Hepatocyte (in vitro differentiated cells): ENCODE results near the gene ARHGAP18. TPM values are rescaled to one million over a fixed set of nuclear protein-coding genes. Genes with fewer than 3 reads are reported as not detected.

Experiments used
- DNase-seq: peaks from one replicate; pipeline ENCODE4 v3.0.0-alpha.2; 2016; ENCODE audit warnings: low spot score
- H2AFZ ChIP-seq: fragments of 200-600 bp; sonication (generic); 2 replicates; pipeline ENCODE4 v1.6.0; 2016; ENCODE audit warnings: antibody characterized with exemption, mild to moderate bottlenecking
- H3K27ac ChIP-seq: fragments of 200-600 bp; sonication (generic); 2 replicates; pipeline ENCODE4 v1.5.1; 2016; ENCODE audit warnings: mild to moderate bottlenecking
- H3K27me3 ChIP-seq: fragments of 200-600 bp; sonication (generic); 2 replicates; pipeline ENCODE4 v1.6.1; 2016
- H3K36me3 ChIP-seq: fragments of 200-600 bp; sonication (generic); replicated peaks from 2 replicates; pipeline ENCODE4 v1.5.1; 2016; ENCODE audit warnings: low read depth; ENCODE audit not compliant: insufficient read depth
- H3K4me1 ChIP-seq: fragments of 200-600 bp; sonication (generic); 2 replicates; pipeline ENCODE4 v1.5.1; 2016; ENCODE audit warnings: mild to moderate bottlenecking, moderate library complexity; ENCODE audit not compliant: insufficient read depth
- H3K4me2 ChIP-seq: fragments of 200-600 bp; sonication (generic); 2 replicates; pipeline ENCODE4 v1.6.0; 2016
- H3K4me3 ChIP-seq: fragments of 200-600 bp; sonication (generic); 2 replicates; pipeline ENCODE4 v1.5.1; 2016; ENCODE audit warnings: mild to moderate bottlenecking
- H3K79me2 ChIP-seq: fragments of 200-600 bp; sonication (generic); 2 replicates; pipeline ENCODE4 v1.6.0; 2017; ENCODE audit warnings: mild to moderate bottlenecking
- H3K9me2 ChIP-seq: fragments of 200-600 bp; sonication (generic); replicated peaks from 2 replicates; pipeline ENCODE4 v1.6.0; 2017; ENCODE audit warnings: mild to moderate bottlenecking; ENCODE audit not compliant: insufficient read depth
- H3K9me3 ChIP-seq: fragments of 200-600 bp; sonication (generic); 2 replicates; pipeline ENCODE4 v1.5.1; 2016; ENCODE audit warnings: low read depth, mild to moderate bottlenecking
- H4K20me1 ChIP-seq: fragments of 200-600 bp; sonication (generic); 2 replicates; pipeline ENCODE4 v1.6.0; 2016; ENCODE audit warnings: mild to moderate bottlenecking; ENCODE audit not compliant: insufficient read depth, poor library complexity, severe bottlenecking
- CTCF ChIP-seq: fragments of 200-600 bp; sonication (generic); IDR thresholded peaks from 2 replicates; pipeline ENCODE4 v1.5.1; 2016; ENCODE audit warnings: antibody characterized with exemption, mild to moderate bottlenecking; ENCODE audit not compliant: poor library complexity
- EZH2 ChIP-seq: fragments of 200-600 bp; sonication (generic); IDR thresholded peaks from 2 replicates; pipeline ENCODE4 v1.6.1; 2016; ENCODE audit warnings: antibody characterized with exemption, mild to moderate bottlenecking, borderline replicate concordance
- EZH2phosphoT487 ChIP-seq: fragments of 200-600 bp; sonication (generic); IDR thresholded peaks from one replicate; pipeline ENCODE4 v1.6.1; 2018; ENCODE audit warnings: antibody characterized with exemption, mild to moderate bottlenecking, low read depth, moderate library complexity; ENCODE audit not compliant: unreplicated experiment, severe bottlenecking
- WGBS: methylation state at CpG from one replicate; pipeline ENCODE4 v1.1.6; 2016; ENCODE audit warnings: low lambda C conversion rate; ENCODE audit errors: missing lambda C conversion rate; 5-methylcytosine and 5-hydroxymethylcytosine counted together
- polyA plus RNA-seq: library from polyadenylated mRNA; unstranded; fragments of >200 nt; fragmentation: Nextera tagmentation; extraction: Ambion mirVana; gene quantifications from 2 replicates; pipeline ENCODE4 v1.2.1, GENCODE V29; 2016
- total RNA-seq: library from RNA; depleted of rRNA; stranded (reverse); fragments of >200 nt; gene quantifications from 2 replicates; pipeline ENCODE4 v1.2.3, GENCODE V29; 2014

ARHGAP18 gene
- total and polyA plus RNA-seq, 2 experiments from 2014 or later: 14.7 to 34.8 TPM

DNA sequence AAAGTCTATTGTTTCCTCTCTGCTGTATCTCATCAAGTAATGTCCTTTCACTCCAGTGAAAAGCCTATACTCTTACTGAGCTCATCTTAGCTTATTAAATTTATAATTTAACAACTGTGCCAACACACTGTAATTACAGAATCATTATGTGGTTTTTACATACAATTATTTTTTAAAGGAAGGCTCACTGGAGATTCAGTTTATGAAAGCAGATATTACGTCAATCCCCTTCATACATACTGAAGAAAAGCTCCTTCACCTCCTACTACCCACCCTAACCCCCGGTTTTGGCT, 28.1 kb downstream of the ARHGAP18 start:
- DNase-seq: no peak
- no peak overlapping the region for H2AFZ ChIP-seq
- no peaks in the 10 kb centered on the region for H4K20me1 ChIP-seq
- peaks cover 29% of the 10 kb centered on the region for H3K4me1 ChIP-seq
- no peak for TF ChIP-seq CTCF
- no peak for TF ChIP-seq EZH2
- TF ChIP-seq EZH2phosphoT487: no peak
- H3K27ac ChIP-seq: no peak overlapping the region
- WGBS: 93% methylated on average over 2 of the region's 2 CpGs
- H3K4me3 ChIP-seq: no peak overlapping the region
- no peaks in the 10 kb centered on the region for H3K9me3 ChIP-seq
- no peaks in the 10 kb centered on the region for H3K36me3 ChIP-seq
- no peaks in the 10 kb centered on the region for H3K27me3 ChIP-seq
- peaks cover 69% of the 10 kb centered on the region for H3K79me2 ChIP-seq
- H3K9me2 ChIP-seq: no peaks in the 10 kb centered on the region
- H3K4me2 ChIP-seq: no peak overlapping the region

DNA sequence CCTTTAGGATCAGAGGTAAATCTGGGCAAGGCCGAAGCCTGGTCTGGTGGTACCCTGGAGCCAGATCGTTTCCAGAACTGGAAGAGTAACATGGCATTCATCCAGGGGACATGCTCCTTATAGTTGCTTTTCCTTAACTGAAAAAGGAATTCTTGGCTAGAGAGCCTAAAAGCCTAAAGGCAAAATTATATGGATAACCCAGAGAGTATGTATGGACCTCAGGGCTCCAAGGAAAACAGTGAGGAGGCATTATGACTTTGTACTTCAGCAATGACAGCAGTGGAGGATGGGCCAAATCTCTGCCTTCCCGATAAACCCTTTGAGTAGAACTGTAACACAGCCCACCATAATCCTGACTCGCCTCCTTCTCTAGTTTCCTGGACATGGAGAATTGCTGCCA, 29.3 kb downstream of the ARHGAP18 start:
- no peaks in the 10 kb centered on the region for H3K36me3 ChIP-seq
- no peaks in the 10 kb centered on the region for H3K27me3 ChIP-seq
- H3K9me2 ChIP-seq: no peaks in the 10 kb centered on the region
- peaks cover 69% of the 10 kb centered on the region for H3K79me2 ChIP-seq
- H2AFZ ChIP-seq: no peak overlapping the region
- WGBS: 94% methylated on average over 4 of the region's 4 CpGs
- H3K9me3 ChIP-seq: no peaks in the 10 kb centered on the region
- no peak for TF ChIP-seq CTCF
- TF ChIP-seq EZH2: no peak
- no peak for TF ChIP-seq EZH2phosphoT487
- no peaks in the 10 kb centered on the region for H4K20me1 ChIP-seq
- no peak overlapping the region for H3K27ac ChIP-seq
- DNase-seq: no peak
- H3K4me3 ChIP-seq: no peak overlapping the region
- peaks cover 29% of the 10 kb centered on the region for H3K4me1 ChIP-seq
- H3K4me2 ChIP-seq: no peak overlapping the region

GRCh38 chr6:129679758-129680157, 30.2 kb downstream of the ARHGAP18 start:
- Histone ChIP-seq H3K4me2 (no peak overlapping the region), H4K20me1 (no peaks in the 10 kb centered on the region), H3K9me2 (no peaks in the 10 kb centered on the region), H3K9me3 (no peaks in the 10 kb centered on the region), H3K36me3 (no peaks in the 10 kb centered on the region), H3K27ac (no peak overlapping the region), H2AFZ (no peak overlapping the region), H3K79me2 (peaks cover 63% of the 10 kb centered on the region), H3K4me3 (no peak overlapping the region), H3K4me1 (peaks cover 27% of the 10 kb centered on the region), H3K27me3 (no peaks in the 10 kb centered on the region)
- WGBS: 87% methylated on average over 3 of the region's 3 CpGs
- no peak for DNase-seq
- no peak for TF ChIP-seq EZH2phosphoT487

DNA sequence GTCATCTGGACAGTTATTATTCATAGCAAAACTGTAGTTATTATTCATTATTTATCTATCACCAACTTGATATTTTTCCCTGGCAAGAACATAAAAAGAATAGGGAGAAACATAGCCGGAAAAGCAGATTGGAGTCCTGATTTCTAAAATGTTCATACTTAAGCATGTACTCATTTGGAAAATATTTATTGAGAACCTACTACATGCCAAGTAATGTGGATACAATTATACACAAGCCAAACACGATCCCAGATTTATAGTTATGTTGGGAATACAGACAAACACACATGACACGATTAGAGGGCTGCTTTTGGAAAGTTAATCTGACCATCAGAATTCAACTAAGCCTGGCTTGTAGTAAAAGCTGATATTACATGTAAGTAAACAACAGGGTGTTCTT, 30.7 kb downstream of the ARHGAP18 start:
- no peak overlapping the region for H3K27ac ChIP-seq

More for the DNA sequence above, 30.7 kb downstream of the ARHGAP18 start:
- Histone ChIP-seq H4K20me1 (no peaks in the 10 kb centered on the region), H2AFZ (no peak overlapping the region), H3K4me3 (no peak overlapping the region), H3K27me3 (no peaks in the 10 kb centered on the region), H3K4me2 (no peak overlapping the region), H3K9me2 (no peaks in the 10 kb centered on the region), H3K79me2 (peaks cover 66% of the 10 kb centered on the region), H3K4me1 (peaks cover 23% of the 10 kb centered on the region), H3K9me3 (no peaks in the 10 kb centered on the region), H3K36me3 (no peaks in the 10 kb centered on the region)
- 73% methylated on average over 3 of the region's 3 CpGs for WGBS
- DNase-seq: no peak
- TF ChIP-seq EZH2phosphoT487 (no peak), CTCF (no peak), EZH2 (no peak)
